ENCODE results near the gene PPP2R2C.

The PPP2R2C gene

DNA sequence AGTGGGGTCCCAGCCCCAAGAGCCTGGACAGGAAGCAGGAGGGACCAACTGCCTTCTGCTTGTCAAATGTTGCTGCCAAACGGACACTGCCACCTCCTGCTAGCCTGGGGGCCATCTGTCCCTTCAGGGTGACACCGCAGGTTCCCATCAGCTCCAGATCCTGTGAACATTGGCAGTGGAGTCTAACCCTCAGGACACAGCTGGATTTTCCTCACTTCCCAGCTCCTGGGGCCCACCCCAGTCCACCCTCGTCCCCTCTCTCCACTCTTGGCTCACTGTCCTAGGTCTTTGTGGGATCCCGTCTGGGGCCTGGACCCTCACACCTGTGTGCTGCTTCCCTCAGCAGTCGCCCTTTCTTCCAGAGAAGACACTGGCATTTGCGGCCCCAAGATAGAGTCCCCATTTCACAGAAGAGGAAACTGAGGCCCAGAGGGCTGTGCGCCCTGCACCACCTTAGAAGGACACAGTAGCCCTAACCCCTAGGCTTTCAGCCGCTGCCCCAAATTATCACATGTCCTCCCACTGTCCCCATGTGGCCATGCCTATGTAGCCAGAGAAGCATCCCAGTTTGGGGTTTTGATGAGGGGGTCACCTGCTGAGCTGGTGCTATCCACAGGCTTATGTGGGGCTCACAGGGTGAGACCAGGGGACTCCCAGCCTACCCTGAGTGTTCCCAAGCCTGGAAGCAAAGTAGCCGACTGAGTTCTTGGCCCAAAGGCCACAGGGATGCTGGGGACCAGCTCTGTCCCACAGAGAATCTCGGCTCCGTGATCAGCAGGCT is 20.1 kb downstream of the PPP2R2C start:
- H3K27ac ChIP-seq, result no peak overlapping the region
- no peak for DNase-seq (ENCODE audit: low read depth, low spot score)

DNA sequence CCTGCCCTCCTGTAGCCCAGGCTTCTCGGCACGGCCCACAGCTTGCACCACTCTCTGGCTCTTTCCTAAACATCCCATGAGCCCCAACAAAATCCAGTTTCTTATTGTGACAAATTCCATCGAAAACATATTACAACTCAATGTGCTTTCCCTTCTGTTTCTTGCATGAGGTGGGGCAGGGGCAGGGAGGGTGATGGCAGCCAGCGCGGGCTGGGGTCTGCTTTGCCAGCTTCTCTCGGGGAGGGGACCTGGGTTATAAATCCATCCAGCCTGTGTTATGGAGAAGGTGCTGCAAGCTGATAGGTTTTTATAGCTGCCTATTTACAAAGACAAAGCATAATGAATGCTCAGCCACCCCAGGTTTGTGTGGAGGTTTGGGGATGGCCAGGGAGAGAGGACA is 21.1 kb downstream of the PPP2R2C start:
- DNase-seq (ENCODE audit: low read depth, low spot score), result no peak

DNA sequence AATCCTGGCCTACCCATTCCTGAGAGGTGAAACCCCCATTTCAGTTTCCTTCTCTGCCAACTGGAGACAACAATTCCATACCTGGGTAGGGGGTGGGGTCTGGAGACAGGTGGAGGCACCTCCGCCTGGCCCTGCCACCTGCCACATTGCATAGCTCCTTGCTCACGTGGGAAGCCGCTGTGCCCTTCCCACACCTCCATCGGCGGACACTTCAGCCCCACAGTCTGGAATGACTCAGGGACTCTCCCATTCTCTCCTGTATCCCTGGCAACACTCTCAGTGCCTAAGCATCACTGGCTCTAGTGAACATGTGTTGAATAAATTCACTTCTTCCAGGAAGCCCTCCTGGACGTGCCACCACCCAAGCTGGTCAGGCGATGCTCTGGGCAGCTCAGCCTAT is 21.7 kb downstream of the PPP2R2C start:
- H3K27ac ChIP-seq, result no peak overlapping the region
- DNase-seq (ENCODE audit: low read depth, low spot score), result no peak

More for the DNA sequence above, 21.1 kb downstream of the PPP2R2C start:
- H3K27ac ChIP-seq, result no peak overlapping the region

DNA sequence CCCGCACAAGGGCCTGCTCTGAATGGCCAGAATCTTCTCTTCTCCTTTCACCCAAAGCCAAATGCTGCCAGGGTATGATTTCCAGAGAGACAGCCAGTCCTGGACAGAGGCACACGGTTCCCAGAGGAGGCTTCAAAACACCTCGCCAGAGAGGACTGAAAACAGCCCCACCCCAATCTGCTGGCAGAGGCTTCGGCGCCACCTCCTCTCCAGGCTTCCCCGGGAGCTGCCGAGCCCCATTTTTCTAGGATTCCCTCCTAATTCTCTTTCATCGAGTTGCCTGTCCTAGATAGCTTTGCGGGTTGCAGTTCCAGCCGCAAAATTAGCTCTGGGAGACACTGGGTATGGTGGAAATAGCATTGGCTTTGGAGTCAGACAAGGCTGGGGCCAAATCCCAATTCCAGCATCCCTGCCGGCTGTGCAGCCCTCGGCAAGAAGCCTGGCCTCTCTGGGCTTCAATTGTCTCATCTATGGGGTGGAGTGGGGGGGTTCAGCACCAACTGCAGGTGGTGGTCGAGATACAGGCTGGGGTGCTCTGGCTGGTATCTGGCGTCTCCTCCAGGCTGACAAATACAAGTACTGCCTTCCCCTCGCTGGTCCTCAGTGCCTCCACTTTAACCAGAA is 22.6 kb downstream of the PPP2R2C start:
- no peak overlapping the region for H3K27ac ChIP-seq
- no peak for DNase-seq (ENCODE audit: low read depth, low spot score)

DNA sequence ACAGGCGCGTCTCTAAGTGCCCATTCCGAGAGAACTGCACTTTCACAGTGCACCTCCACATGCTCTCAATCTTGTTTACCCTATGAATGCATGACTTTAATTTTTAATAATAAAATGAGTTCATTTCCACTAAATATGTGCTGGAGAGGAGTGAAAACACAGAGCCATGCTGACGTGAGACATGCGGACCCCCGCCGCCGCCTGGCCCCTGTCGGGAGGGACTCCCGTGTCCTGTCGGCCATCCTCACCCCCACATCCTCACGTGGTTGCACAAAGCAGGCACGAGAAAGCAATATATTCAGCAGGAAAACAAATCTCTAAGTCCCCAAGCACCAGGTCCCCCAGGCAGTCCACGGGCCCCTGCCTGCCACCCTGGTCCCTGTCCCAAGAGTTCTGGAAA is 23.1 kb downstream of the PPP2R2C start:
- no peak overlapping the region for H3K27ac ChIP-seq
- no peak for DNase-seq (ENCODE audit: low read depth, low spot score)

DNA sequence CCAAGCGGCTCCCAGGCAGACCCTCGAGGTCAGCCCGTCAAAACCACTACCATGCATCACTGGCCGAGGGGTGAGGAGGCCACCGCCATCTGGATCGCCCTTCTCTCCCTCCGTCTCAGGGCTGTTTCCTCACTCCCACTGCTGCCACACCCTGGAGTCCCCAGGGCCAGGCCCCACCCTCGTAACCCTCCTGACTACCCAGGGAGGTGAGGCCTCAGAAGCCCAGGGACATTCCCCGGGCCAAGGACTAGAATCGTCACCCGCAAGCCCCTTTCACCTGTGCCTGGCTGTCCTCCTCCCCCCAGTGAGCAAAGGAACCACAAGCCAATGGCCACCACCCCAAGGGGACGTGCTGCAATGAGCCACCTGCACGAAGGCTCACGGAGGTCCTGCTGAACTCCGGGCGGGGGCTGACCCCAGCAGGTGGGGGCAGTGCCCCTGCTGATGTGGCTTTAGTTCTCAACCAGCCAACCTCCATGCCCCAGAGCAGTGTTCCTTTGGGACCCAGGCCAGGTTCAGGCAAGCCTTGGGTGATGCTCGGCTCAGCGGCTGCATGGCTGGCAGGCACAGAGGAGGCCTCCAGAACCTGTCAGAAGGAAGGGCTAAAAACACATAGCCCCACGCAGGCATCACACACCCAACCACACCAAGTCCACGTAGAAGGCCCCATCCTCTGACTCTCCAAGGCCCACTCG is 23.8 kb downstream of the PPP2R2C start:
- no peak overlapping the region for H3K27ac ChIP-seq
- DNase-seq (ENCODE audit: low read depth, low spot score), result no peak

DNA sequence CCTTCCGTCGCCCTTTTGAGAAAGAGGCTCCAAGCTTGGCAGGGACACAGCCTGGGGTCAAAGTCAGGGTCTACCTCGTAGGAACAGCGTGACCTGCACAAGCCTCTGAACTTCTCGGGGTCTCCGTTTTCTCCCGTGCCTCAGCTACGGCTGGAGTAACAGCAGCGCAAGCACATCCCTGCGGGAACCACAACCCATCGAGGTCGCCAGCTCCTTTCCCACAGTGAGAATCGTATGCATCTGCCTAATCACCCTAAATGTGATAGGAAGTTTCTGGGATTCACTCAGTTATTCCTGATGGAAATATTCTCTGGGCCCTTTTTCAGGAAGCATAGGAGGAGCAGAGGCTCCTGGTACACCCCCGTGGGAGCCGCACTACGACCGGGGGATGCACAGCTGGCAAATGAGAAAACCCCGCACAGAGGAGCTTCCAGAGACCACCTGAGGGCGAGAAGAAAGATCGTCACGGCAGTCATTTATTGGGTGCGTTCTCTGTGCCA is 24.7 kb downstream of the PPP2R2C start:
- H3K27ac ChIP-seq, result no peak overlapping the region
- DNase-seq (ENCODE audit: low read depth, low spot score), result no peak

DNA sequence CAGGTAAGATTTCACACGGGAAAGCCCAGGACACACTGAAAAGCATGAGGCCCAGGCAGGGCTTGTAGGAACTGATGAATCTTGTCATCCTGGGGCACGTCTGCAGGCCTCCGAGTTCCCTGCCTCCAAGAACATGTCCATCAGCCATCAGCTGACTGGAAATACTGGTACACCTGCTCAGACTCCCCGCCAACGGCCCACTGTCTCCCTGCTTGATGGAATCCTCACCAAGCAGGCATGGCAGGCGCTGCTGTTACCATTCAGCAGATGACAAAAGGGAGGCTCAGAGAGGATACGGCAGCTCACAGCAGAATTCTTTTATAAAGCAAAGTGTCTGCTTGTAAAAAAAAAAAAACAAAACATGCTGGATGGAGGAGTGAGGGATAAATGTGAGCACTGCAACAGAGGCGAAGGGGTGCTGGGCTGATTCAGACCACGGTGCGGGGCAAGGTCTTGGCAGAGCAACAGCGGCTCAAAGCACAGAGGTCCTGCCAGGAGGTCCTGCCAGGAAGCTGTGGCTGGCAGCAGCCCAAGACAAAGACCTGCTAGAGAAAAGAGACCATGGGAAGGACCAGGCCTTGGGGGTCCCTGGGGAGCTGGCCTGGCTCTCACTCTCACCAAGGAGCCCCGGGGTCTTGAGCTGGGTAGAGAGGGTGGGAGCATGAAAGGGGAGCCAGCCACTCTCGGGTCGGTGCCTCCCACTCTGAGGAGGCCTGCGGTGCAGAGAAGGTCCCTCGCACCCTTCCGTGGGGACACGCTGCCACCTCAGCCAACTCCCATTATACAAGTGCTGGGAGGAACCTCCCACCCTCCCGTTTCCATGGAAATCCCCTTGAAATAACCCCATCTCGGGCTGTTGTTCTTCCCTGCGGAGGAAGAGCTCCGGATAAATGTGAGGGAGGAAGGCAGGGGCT is 25.6 kb downstream of the PPP2R2C start:
- no peak overlapping the region for H3K27ac ChIP-seq
- DNase-seq (ENCODE audit: low read depth, low spot score), result no peak

DNA sequence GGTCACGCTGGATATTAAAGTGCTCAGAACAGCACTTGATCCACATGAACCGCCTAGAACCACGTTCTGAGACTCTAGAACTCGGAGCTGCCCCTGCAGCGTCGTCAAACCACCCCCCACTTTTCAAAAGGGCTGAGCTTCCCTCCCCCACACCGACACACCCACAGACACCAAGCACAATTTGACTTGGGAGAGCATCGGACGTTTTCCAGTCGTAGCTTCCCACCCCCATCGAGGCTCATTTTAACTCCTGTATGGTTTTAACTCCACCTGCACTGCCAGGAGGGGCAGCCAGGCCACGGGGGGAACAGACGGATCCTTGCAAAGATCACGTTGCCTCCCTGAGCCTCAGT is 26.3 kb downstream of the PPP2R2C start:
- no peak overlapping the region for H3K27ac ChIP-seq
- DNase-seq (ENCODE audit: low read depth, low spot score), result no peak

DNA sequence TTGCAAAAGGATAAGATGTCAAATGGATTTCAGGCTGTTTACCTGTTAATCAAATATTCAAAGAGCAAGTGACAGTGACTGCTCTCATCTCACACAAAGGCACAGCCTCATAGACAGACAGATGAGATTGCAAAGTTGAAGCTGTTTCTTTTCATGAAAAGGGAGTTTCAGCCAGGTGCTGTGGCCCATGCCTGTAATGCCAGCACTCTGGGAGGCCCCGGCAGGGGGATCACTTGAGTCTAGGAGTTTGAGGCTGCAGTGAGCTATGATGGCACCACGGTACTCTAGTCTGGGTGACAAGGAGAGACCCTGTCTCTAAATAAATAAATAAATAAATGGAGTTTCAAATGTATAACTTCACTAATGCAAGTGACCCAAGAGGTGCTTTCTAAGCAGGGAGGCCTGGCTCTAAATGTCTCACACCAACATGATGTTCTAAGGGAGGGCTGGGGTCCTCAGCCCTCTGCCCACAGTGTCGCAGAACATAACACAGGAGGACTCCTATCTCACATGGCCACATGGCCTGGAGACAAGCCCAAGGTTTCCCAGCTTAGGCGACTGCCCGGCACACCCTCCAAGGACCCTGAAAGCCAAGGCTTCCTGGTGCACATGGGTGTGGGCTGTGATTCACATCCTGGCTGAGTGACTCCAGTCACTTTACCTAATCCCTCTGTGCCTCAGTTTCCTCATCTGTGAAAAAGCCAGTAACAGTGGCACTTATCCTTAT is 26.8 kb downstream of the PPP2R2C start:
- H3K27ac ChIP-seq, result no peak overlapping the region
- DNase-seq (ENCODE audit: low read depth, low spot score), result no peak

DNA sequence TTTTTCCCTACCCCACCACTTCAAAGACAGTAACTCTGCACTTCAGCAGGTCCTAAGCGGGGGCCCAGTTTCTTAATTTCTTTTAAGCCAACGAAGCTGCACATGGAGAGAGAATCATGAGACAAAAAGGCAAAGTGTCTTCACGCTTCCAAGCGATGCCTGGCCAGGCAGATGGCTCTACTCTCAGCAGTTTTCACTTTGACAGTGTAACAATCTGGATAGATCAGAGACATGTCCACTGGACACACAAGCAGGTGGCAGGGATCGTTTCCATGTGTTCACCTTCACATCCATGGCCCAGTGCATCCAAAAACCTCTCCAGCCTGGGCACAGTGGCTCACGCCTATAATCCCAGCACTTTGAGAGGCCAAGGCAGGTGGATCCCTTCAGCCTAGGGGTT is 27.8 kb downstream of the PPP2R2C start:
- DNase-seq (ENCODE audit: low read depth, low spot score), result no peak
- no peak overlapping the region for H3K27ac ChIP-seq

DNA sequence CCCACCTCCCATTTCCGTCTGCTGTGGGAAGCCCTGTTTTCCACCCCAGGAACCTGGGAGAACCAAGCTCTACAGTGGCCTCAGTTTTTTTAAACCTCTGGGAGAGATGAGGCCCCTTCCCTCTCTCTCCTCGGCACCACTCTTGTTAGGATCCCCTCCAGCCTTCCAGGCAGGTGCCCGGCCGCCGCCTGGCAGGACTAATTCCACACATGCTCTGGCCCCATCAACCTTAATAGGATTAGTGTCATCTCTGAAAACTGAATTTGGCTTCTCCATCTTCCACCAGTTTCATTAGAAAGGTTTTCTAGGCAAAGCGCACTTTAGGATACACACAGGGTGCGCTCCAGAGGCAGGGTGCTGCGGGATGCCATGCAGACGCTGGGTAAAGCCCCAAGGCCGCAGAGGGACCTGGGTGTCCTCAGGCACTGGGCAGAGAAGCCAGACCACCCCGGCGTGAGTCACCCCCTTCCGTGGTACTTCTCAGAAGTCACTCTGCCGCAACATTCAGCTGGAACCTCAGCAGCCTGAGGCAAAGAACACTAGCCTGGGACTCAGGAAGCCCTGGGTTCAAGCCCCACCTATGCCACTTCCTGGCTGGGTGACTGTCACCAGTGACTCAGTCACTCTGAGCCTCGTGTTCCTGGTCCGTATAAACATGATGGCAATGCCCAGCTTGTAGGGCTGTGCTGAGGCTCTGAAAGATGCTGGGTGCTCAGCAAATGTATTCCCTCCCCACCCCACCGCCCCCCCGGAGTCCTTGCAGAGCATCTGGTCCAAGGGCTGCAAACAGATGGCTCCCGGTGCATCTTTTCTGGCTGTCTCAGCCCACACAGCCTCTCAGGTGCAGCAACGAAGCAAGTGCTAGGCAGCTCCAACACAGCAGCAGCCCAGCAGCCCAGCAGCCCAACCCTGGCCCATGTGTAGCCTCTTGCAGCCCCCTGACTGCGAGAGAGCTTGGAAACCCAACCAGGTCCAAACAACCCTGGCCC is 29.1 kb downstream of the PPP2R2C start:
- no peak for DNase-seq (ENCODE audit: low read depth, low spot score)
- no peak overlapping the region for H3K27ac ChIP-seq

DNA sequence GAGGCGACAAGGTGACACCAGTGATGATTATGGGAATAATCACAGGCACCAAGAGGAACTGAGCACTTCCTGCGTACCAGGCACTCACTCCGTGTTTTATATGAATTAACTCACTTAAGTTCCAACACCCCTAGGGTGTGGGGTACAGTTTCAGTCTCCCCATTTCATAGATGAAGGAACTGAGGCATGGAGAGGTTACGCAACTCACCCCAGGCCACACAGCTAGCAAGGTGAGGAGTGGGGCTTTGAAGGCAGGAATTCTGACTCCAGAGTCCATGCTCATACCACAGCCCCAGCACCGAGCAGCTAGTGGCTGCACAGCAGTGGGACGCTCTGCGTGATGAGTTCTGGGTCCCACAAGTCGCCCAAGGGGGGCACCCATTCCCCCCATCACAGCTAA is 29.9 kb downstream of the PPP2R2C start:
- no peak overlapping the region for H3K27ac ChIP-seq
- no peak for DNase-seq (ENCODE audit: low read depth, low spot score)

DNA sequence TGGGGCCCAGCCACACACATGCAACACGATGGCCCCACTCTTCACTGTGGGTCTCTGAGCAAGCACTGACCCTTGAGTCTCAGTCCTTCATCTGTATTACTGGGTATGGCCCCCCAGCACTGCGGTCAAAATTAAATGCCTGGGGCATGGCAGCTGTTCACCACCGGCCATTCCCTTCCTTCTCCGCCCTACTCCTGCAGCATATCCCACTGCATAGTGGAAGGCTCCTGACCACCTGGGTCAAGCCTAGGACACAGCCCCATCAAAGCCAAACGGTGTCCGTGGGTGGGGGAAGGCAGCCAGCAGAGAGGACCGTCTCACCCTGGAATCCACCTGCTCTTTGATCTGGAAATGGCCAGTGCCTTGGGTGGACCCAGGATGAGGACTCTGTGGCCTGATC is 30.7 kb downstream of the PPP2R2C start:
- DNase-seq (ENCODE audit: low read depth, low spot score), result no peak
- H3K27ac ChIP-seq, result no peak overlapping the region

DNA sequence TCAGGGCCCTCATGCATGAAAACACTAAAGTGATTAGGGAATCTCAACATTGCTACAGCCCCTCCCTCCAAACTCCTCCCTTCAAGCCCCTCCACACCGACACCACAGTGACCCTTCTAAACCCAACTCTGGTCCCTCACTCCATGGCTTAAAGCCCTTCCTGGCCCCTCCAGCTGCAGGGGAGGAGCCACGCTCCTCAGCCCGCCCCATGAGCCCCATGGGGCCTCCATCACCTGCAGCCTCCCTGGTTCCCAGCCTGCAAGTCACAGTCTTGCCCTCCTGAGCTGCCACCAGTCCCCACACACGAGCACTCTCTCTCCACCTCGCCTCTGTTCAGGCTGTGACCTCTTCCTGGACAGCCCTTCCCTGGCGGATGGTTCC is 31.2 kb downstream of the PPP2R2C start:
- H3K27ac ChIP-seq, result no peak overlapping the region
- no peak for DNase-seq (ENCODE audit: low read depth, low spot score)

DNA sequence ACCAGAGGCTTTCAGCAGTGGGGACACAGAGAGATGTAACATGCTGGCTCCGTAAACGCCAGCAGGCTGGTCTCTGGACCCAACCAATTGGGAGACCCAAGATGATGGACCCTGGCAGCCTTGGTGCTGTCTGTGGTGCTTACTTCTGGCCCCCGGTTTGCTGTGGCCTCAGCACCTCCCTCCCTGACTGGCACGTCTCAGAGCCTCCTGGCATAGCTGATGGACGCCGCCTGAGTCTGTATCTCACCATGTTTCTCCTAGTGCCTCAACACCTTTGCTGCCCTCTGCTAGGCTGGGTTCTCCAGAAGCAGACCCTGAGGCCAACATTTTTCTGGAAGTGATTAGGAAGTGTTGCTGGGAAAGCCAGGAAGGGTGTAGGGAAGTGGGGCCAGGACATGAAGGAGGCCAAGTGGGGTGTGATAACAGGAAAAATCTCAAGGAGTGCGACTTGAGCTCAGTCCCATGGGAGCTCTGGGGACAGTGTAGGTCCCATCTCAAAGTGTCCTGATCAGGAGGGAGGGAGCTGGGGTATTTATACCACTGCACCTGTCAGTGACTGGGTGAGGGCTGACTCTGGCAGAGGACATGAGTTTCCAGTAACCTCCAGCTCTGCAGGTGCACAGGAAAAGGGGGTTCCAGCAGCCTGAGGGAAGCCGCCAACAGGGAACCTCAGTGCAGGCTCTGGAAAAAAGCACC is 31.8 kb downstream of the PPP2R2C start:
- H3K27ac ChIP-seq, result no peak overlapping the region
- DNase-seq (ENCODE audit: low read depth, low spot score), result no peak

DNA sequence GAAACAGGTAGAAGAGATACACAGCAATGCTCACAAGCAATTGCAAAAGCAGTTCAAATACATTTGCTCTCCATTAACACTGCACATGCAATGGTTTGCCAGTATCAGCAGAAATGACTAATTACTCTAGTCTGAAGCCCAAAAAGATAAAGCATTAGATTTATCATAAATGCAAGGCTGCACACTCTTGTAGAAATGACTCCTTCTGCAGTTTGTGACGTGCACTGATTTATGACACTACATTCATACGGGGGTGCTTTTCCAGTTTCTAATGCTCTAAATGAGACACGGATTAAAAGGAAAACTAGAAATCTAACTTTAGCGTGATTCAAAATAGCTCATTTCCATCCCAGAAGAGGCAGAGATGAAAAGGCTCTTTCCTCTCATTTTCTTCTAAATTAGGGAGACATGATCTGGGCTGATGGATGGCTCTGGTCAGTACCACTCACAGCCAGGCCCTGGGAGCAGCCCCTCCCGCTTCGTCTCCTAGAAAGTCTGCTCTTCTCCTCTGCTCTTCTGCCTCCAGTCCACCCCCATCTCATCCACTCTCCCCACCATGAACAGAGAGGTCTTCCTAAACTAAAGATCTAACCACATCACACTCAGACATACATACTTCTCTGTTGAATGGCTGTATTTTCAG is 33.2 kb downstream of the PPP2R2C start:
- no peak for DNase-seq (ENCODE audit: low read depth, low spot score)
- H3K27ac ChIP-seq, result no peak overlapping the region

DNA sequence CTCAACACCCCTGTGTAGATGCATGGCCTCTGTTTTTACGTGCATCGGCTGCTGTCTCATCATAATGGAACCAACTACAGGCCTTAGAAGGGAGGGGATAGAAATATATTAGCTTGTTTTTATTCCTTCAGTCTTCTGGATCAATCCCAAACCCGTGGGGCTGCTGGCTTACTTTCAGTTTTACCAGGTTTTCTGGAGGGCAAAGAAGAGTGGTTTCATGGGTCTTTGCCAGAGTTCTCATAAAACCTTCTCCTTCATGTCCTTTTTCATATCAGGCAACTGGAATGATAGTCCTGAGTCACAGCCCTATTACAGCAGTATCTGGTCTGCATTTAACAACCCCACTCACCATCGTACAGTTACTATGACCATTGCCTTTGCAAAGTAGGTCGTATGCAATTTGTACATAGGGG is 34.6 kb downstream of the PPP2R2C start:
- no peak for DNase-seq (ENCODE audit: low read depth, low spot score)
- no peak overlapping the region for H3K27ac ChIP-seq

Data from epithelial cell of prostate (primary cell).